ENCODE results near the gene CCDC40. TPM values are rescaled to one million over a fixed set of nuclear protein-coding genes. Genes with fewer than 3 reads are reported as not detected.

The CCDC40 gene
- total and polyA plus RNA-seq, 2 of the 13 experiments (the other 11 are each of a cell fraction or from before 2014, with no cell fraction given), result 4.1 to 5.5 TPM

DNA sequence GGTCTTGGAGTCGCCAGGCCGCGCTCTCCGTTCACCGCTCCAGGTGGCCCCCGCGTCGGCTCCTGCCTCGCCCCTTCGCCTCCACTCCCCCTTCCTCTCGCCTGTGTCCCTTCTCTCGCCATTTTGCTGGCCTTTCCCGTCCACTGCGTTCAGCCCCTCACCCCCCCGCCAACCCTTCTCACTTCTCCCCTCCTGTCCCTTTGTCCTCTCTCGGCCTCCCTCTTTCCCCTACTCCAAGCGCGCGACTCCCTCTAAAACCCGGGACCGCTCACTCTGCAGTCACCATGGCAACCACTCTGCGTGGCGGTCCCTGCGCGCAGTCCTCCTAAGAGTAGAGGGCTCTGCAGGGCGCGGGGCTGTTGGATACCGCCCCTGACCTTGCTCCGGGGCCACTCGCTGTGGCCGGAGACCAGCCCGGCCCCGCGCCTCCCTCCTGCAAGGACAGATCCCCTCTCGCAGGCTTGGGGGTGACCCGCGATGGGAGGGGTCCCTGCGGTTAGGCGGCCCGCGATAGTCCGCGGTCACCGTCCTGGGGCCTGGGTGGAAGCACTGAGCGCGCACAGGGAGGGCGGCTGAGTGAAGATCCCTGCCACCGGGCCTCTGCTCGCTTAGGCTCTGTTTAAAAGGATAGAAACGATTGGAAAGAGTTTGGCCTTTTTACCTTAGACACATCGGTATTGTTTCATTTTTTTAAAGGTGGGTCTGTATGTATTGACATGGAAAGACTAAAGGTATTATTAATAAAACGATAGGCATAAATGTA, 454 bp downstream of the CCDC40 start (continued):
- TF ChIP-seq, protein P1, sequence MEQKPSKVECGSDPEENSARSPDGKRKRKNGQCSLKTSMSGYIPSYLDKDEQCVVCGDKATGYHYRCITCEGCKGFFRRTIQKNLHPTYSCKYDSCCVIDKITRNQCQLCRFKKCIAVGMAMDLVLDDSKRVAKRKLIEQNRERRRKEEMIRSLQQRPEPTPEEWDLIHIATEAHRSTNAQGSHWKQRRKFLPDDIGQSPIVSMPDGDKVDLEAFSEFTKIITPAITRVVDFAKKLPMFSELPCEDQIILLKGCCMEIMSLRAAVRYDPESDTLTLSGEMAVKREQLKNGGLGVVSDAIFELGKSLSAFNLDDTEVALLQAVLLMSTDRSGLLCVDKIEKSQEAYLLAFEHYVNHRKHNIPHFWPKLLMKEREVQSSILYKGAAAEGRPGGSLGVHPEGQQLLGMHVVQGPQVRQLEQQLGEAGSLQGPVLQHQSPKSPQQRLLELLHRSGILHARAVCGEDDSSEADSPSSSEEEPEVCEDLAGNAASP (CRISPR knock-in tag; IDR thresholded peaks at IDR 0.05; ENCODE audit: borderline replicate concordance), result 0 out of 2 replicates have a peak, but pooled peaks have one; percentile 51
- TF ChIP-seq REL (CRISPR knock-in tag; conservative IDR thresholded peaks at IDR 0.05) (peak; percentile 18; the same call in 1 of the 2 replicates), ARHGAP35 (CRISPR knock-in tag; IDR thresholded peaks at IDR 0.05; ENCODE audit: borderline replicate concordance) (peak; percentile 84; the same call in 1 of the 2 replicates), HOXA5 (CRISPR knock-in tag; IDR thresholded peaks at IDR 0.05) (peak; percentile 50; the same call in 1 of the 2 replicates), ZSCAN20 (CRISPR knock-in tag; IDR thresholded peaks at IDR 0.05; ENCODE audit: borderline replicate concordance) (0 out of 2 replicates have a peak, but pooled peaks have one; percentile 23), TGIF2 (CRISPR knock-in tag; IDR thresholded peaks at IDR 0.05) (peak; percentile 36; the same call in 1 of the 2 replicates), MXD4 (CRISPR knock-in tag; IDR thresholded peaks at IDR 0.05) (peak; percentile 17; the same call in 1 of the 2 replicates), ZNF709 (CRISPR knock-in tag; IDR thresholded peaks at IDR 0.05) (0 out of 2 replicates have a peak, but pooled peaks have one; percentile 13), CBX2 (IDR thresholded peaks at IDR 0.05; ENCODE audit: low read depth, low read length) (no peak), CBX2 (CRISPR knock-in tag; IDR thresholded peaks at IDR 0.05; ENCODE audit: low read depth) (0 out of 2 replicates have a peak, but pooled peaks have one; percentile 33)
- TF ChIP-seq, protein P2, sequence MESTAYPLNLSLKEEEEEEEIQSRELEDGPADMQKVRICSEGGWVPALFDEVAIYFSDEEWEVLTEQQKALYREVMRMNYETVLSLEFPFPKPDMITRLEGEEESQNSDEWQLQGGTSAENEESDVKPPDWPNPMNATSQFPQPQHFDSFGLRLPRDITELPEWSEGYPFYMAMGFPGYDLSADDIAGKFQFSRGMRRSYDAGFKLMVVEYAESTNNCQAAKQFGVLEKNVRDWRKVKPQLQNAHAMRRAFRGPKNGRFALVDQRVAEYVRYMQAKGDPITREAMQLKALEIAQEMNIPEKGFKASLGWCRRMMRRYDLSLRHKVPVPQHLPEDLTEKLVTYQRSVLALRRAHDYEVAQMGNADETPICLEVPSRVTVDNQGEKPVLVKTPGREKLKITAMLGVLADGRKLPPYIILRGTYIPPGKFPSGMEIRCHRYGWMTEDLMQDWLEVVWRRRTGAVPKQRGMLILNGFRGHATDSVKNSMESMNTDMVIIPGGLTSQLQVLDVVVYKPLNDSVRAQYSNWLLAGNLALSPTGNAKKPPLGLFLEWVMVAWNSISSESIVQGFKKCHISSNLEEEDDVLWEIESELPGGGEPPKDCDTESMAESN (CRISPR knock-in tag; conservative IDR thresholded peaks at IDR 0.05), result no peak; the same call in 1 of the 2 replicates
- TF ChIP-seq, protein P3, sequence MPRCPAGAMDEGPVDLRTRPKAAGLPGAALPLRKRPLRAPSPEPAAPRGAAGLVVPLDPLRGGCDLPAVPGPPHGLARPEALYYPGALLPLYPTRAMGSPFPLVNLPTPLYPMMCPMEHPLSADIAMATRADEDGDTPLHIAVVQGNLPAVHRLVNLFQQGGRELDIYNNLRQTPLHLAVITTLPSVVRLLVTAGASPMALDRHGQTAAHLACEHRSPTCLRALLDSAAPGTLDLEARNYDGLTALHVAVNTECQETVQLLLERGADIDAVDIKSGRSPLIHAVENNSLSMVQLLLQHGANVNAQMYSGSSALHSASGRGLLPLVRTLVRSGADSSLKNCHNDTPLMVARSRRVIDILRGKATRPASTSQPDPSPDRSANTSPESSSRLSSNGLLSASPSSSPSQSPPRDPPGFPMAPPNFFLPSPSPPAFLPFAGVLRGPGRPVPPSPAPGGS (CRISPR knock-in tag; IDR thresholded peaks at IDR 0.05), result peak; percentile 95
- TF ChIP-seq, protein P4, sequence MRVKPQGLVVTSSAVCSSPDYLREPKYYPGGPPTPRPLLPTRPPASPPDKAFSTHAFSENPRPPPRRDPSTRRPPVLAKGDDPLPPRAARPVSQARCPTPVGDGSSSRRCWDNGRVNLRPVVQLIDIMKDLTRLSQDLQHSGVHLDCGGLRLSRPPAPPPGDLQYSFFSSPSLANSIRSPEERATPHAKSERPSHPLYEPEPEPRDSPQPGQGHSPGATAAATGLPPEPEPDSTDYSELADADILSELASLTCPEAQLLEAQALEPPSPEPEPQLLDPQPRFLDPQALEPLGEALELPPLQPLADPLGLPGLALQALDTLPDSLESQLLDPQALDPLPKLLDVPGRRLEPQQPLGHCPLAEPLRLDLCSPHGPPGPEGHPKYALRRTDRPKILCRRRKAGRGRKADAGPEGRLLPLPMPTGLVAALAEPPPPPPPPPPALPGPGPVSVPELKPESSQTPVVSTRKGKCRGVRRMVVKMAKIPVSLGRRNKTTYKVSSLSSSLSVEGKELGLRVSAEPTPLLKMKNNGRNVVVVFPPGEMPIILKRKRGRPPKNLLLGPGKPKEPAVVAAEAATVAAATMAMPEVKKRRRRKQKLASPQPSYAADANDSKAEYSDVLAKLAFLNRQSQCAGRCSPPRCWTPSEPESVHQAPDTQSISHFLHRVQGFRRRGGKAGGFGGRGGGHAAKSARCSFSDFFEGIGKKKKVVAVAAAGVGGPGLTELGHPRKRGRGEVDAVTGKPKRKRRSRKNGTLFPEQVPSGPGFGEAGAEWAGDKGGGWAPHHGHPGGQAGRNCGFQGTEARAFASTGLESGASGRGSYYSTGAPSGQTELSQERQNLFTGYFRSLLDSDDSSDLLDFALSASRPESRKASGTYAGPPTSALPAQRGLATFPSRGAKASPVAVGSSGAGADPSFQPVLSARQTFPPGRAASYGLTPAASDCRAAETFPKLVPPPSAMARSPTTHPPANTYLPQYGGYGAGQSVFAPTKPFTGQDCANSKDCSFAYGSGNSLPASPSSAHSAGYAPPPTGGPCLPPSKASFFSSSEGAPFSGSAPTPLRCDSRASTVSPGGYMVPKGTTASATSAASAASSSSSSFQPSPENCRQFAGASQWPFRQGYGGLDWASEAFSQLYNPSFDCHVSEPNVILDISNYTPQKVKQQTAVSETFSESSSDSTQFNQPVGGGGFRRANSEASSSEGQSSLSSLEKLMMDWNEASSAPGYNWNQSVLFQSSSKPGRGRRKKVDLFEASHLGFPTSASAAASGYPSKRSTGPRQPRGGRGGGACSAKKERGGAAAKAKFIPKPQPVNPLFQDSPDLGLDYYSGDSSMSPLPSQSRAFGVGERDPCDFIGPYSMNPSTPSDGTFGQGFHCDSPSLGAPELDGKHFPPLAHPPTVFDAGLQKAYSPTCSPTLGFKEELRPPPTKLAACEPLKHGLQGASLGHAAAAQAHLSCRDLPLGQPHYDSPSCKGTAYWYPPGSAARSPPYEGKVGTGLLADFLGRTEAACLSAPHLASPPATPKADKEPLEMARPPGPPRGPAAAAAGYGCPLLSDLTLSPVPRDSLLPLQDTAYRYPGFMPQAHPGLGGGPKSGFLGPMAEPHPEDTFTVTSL (CRISPR knock-in tag; IDR thresholded peaks at IDR 0.05; ENCODE audit: borderline replicate concordance), result no peak
- TF ChIP-seq, protein P5, sequence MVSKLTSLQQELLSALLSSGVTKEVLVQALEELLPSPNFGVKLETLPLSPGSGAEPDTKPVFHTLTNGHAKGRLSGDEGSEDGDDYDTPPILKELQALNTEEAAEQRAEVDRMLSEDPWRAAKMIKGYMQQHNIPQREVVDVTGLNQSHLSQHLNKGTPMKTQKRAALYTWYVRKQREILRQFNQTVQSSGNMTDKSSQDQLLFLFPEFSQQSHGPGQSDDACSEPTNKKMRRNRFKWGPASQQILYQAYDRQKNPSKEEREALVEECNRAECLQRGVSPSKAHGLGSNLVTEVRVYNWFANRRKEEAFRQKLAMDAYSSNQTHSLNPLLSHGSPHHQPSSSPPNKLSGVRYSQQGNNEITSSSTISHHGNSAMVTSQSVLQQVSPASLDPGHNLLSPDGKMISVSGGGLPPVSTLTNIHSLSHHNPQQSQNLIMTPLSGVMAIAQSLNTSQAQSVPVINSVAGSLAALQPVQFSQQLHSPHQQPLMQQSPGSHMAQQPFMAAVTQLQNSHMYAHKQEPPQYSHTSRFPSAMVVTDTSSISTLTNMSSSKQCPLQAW (CRISPR knock-in tag; IDR thresholded peaks at IDR 0.05), result peak; percentile 62; the same call in 1 of the 2 replicates
